HepG2 (cell line): Measurements from ENCODE around the gene KBTBD2. TPM values are rescaled to one million over a fixed set of nuclear protein-coding genes. Genes with fewer than 3 reads are reported as not detected.

Experiments
- FOXA1 ChIP-seq, 2 experiments: fragments of 450-650 bp in 1 of 2; sonication (generic) in 1 of 2; formaldehyde crosslinking in 1 of 2; IDR thresholded peaks; 2 replicates each; pipeline versions ENCODE4 v1.4.0 to v1.6.1; 2016 to 2020; ENCODE audit warnings: missing genetic modification reagents in 1 of 2
- HNRNPH1 ChIP-seq: fragments of 200-400 bp; formaldehyde crosslinking; optimal IDR thresholded peaks from 2 replicates; pipeline ENCODE3; 2017; ENCODE audit warnings: mild to moderate bottlenecking, low read depth, low read length
- KAT2B ChIP-seq: fragments of 150-350 bp; IDR thresholded peaks from 2 replicates; pipeline ENCODE4 v1.6.1; 2014; ENCODE audit warnings: low read depth, low read length, borderline replicate concordance
- PHF20 ChIP-seq: sonication (generic); formaldehyde crosslinking; IDR thresholded peaks from 2 replicates; pipeline ENCODE4 v1.5.0; 2020; ENCODE audit warnings: mild to moderate bottlenecking, missing genetic modification reagents
- TP53 ChIP-seq: sonication (generic); formaldehyde crosslinking; conservative IDR thresholded peaks from 2 replicates; pipeline ENCODE4 v1.4.0; 2020; ENCODE audit warnings: missing genetic modification reagents
- ZNF124 ChIP-seq: sonication (generic); formaldehyde crosslinking; IDR thresholded peaks from 2 replicates; pipeline ENCODE4 v1.4.0; 2020; ENCODE audit warnings: missing genetic modification reagents
- ZNF230 ChIP-seq: sonication (generic); formaldehyde crosslinking; IDR thresholded peaks from 2 replicates; pipeline ENCODE4 v1.4.0; 2020; ENCODE audit warnings: mild to moderate bottlenecking, missing genetic modification reagents
- ZNF598 ChIP-seq: sonication (generic); formaldehyde crosslinking; IDR thresholded peaks from 2 replicates; pipeline ENCODE4 v1.5.1; 2020; ENCODE audit warnings: mild to moderate bottlenecking, missing genetic modification reagents, borderline replicate concordance
- polyA plus RNA-seq, 8 experiments: library from polyadenylated mRNA; depleted of rRNA in 3 of 8; stranded (reverse) in 7 of 8; unstranded in 1 of 8; fragments of >200 nt; fragmentation: Illumina TruSeq in 4 of 8; extraction: Trizol in 4 of 8; gene quantifications; 2 replicates each; pipeline versions ENCODE4 v1.2.1 to v1.2.3, GENCODE V29; 2011 to 2016; ENCODE audit warnings: low read depth in 4 of 8, missing spikeins in 1 of 8, mixed read lengths in 1 of 8; ENCODE audit not compliant: insufficient read depth in 1 of 8
- total RNA-seq, 5 experiments: library from RNA; depleted of rRNA; stranded (reverse); fragments of >200 nt; fragmentation: Illumina TruSeq; extraction: Trizol; gene quantifications; 2 replicates each; pipeline ENCODE4 v1.2.3, GENCODE V29; 2016; ENCODE audit warnings: low read depth in 1 of 5
- TF ChIP-seq, protein P1 (sequence below): sonication (generic); formaldehyde crosslinking; IDR thresholded peaks from 2 replicates; pipeline ENCODE4 v1.8.0; 2022; ENCODE audit warnings: missing genetic modification reagents, mild to moderate bottlenecking, borderline replicate concordance
- TF ChIP-seq, protein P2 (sequence below): IDR thresholded peaks from 2 replicates; pipeline ENCODE4 v1.6.1; 2016; ENCODE audit warnings: mild to moderate bottlenecking, missing biosample characterization, missing genetic modification reagents
- TF ChIP-seq, protein P3 (sequence below): sonication (generic); formaldehyde crosslinking; IDR thresholded peaks from 2 replicates; pipeline ENCODE4 v1.4.0; 2020; ENCODE audit warnings: missing genetic modification reagents, mild to moderate bottlenecking, borderline replicate concordance
- TF ChIP-seq, protein P4 (sequence below): IDR thresholded peaks from 2 replicates; pipeline ENCODE4 v1.6.1; 2016; ENCODE audit warnings: mild to moderate bottlenecking
- TF ChIP-seq, protein P5 (sequence below): sonication (generic); formaldehyde crosslinking; IDR thresholded peaks from 2 replicates; pipeline ENCODE4 v1.8.1; 2023; ENCODE audit warnings: mild to moderate bottlenecking, missing genetic modification reagents
- TF ChIP-seq, protein P6 (sequence below): sonication (generic); formaldehyde crosslinking; IDR thresholded peaks from 2 replicates; pipeline ENCODE4 v1.9.0; 2022; ENCODE audit warnings: low read depth, missing genetic modification reagents
- TF ChIP-seq, protein P7 (sequence below): IDR thresholded peaks from 2 replicates; pipeline ENCODE4 v1.4.0; 2020; ENCODE audit warnings: mild to moderate bottlenecking, missing genetic modification reagents

KBTBD2 gene
- total and polyA plus RNA-seq, 2 of the 13 experiments (the other 11 are each of a cell fraction or from before 2014, with no cell fraction given), result 24.0 to 25.2 TPM

DNA sequence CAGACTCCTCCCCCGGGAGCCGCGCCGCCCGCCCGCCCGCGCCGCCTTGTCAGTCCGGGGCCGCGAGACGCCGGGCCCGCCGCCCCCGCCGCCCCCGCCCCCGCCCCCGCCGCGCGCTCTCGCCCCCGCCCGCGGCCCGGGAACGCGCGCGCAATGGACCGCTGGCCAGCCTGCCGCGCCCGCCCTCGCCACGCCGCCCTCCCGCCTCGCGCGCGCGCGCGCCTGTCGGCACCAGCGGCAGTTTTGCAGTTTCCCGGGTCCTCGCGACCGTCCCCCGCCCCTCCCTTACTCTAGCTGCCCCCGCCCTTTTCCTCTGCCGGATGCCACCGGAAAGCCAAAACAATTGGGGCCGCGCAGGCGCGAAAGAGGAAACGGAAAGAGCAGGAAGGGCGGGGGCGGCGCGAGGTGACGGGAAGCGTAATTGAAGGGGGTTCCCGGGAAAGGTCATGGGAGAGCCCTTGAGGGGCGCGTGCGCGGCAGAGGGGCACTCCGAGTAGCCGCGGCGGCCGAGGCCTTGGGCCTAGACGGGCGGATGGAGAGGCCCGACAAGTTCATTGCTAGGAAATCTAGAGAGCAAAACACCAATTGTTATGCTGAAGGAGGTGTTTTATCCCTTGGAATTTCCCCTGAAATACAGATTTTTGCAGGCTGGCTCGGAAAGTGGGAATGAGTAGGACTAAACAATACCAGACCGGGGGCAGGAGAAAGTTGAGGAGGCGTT lies 400 bp upstream of the KBTBD2 start (continued):
- TF ChIP-seq, protein P1, sequence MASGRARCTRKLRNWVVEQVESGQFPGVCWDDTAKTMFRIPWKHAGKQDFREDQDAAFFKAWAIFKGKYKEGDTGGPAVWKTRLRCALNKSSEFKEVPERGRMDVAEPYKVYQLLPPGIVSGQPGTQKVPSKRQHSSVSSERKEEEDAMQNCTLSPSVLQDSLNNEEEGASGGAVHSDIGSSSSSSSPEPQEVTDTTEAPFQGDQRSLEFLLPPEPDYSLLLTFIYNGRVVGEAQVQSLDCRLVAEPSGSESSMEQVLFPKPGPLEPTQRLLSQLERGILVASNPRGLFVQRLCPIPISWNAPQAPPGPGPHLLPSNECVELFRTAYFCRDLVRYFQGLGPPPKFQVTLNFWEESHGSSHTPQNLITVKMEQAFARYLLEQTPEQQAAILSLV (CRISPR knock-in tag), result no peak
- TF ChIP-seq ZNF230 (CRISPR knock-in tag) (0 out of 2 replicates have a peak, but pooled peaks have one; percentile 19), KAT2B (no peak), HNRNPH1 (no peak), FOXA1 (IDR thresholded peaks at IDR 0.05) (no peak), FOXA1 (CRISPR knock-in tag; IDR thresholded peaks at IDR 0.05) (no peak), ZNF124 (CRISPR knock-in tag) (no peak), ZNF598 (0 out of 2 replicates have a peak, but pooled peaks have one; percentile 31), PHF20 (CRISPR knock-in tag) (peak; percentile 70), TP53 (no peak)
- TF ChIP-seq, protein P2, sequence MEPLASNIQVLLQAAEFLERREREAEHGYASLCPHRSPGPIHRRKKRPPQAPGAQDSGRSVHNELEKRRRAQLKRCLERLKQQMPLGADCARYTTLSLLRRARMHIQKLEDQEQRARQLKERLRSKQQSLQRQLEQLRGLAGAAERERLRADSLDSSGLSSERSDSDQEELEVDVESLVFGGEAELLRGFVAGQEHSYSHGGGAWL (CRISPR knock-in tag), result 0 out of 2 replicates have a peak, but pooled peaks have one; percentile 49
- TF ChIP-seq, protein P3, sequence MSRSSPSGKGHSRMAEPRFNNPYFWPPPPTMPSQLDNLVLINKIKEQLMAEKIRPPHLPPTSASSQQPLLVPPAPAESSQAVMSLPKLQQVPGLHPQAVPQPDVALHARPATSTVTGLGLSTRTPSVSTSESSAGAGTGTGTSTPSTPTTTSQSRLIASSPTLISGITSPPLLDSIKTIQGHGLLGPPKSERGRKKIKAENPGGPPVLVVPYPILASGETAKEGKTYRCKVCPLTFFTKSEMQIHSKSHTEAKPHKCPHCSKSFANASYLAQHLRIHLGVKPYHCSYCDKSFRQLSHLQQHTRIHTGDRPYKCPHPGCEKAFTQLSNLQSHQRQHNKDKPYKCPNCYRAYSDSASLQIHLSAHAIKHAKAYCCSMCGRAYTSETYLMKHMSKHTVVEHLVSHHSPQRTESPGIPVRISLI (CRISPR knock-in tag), result no peak
- TF ChIP-seq, protein P4, sequence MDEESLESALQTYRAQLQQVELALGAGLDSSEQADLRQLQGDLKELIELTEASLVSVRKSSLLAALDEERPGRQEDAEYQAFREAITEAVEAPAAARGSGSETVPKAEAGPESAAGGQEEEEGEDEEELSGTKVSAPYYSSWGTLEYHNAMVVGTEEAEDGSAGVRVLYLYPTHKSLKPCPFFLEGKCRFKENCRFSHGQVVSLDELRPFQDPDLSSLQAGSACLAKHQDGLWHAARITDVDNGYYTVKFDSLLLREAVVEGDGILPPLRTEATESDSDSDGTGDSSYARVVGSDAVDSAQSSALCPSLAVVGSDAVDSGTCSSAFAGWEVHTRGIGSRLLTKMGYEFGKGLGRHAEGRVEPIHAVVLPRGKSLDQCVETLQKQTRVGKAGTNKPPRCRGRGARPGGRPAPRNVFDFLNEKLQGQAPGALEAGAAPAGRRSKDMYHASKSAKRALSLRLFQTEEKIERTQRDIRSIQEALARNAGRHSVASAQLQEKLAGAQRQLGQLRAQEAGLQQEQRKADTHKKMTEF (CRISPR knock-in tag), result peak; percentile 76
- TF ChIP-seq, protein P5, sequence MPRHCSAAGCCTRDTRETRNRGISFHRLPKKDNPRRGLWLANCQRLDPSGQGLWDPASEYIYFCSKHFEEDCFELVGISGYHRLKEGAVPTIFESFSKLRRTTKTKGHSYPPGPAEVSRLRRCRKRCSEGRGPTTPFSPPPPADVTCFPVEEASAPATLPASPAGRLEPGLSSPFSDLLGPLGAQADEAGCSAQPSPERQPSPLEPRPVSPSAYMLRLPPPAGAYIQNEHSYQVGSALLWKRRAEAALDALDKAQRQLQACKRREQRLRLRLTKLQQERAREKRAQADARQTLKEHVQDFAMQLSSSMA (CRISPR knock-in tag), result no peak
- TF ChIP-seq, protein P6, sequence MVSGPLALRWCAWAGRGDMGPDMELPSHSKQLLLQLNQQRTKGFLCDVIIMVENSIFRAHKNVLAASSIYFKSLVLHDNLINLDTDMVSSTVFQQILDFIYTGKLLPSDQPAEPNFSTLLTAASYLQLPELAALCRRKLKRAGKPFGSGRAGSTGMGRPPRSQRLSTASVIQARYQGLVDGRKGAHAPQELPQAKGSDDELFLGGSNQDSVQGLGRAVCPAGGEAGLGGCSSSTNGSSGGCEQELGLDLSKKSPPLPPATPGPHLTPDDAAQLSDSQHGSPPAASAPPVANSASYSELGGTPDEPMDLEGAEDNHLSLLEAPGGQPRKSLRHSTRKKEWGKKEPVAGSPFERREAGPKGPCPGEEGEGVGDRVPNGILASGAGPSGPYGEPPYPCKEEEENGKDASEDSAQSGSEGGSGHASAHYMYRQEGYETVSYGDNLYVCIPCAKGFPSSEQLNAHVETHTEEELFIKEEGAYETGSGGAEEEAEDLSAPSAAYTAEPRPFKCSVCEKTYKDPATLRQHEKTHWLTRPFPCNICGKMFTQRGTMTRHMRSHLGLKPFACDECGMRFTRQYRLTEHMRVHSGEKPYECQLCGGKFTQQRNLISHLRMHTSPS (CRISPR knock-in tag), result no peak
- TF ChIP-seq, protein P7, sequence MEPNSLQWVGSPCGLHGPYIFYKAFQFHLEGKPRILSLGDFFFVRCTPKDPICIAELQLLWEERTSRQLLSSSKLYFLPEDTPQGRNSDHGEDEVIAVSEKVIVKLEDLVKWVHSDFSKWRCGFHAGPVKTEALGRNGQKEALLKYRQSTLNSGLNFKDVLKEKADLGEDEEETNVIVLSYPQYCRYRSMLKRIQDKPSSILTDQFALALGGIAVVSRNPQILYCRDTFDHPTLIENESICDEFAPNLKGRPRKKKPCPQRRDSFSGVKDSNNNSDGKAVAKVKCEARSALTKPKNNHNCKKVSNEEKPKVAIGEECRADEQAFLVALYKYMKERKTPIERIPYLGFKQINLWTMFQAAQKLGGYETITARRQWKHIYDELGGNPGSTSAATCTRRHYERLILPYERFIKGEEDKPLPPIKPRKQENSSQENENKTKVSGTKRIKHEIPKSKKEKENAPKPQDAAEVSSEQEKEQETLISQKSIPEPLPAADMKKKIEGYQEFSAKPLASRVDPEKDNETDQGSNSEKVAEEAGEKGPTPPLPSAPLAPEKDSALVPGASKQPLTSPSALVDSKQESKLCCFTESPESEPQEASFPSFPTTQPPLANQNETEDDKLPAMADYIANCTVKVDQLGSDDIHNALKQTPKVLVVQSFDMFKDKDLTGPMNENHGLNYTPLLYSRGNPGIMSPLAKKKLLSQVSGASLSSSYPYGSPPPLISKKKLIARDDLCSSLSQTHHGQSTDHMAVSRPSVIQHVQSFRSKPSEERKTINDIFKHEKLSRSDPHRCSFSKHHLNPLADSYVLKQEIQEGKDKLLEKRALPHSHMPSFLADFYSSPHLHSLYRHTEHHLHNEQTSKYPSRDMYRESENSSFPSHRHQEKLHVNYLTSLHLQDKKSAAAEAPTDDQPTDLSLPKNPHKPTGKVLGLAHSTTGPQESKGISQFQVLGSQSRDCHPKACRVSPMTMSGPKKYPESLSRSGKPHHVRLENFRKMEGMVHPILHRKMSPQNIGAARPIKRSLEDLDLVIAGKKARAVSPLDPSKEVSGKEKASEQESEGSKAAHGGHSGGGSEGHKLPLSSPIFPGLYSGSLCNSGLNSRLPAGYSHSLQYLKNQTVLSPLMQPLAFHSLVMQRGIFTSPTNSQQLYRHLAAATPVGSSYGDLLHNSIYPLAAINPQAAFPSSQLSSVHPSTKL (CRISPR knock-in tag), result peak; percentile 45; the same call in 1 of the 2 replicates
